GM12873 (cell line): ENCODE data around the gene HUS1B.

Experiments
- TF ChIP-seq, protein P1 (sequence below): IDR thresholded peaks from 2 replicates; pipeline ENCODE4 v1.5.1; 2012; ENCODE audit warnings: low read depth, mild to moderate bottlenecking, moderate library complexity, low read length, control low read depth; ENCODE audit not compliant: insufficient read depth; ENCODE audit errors: missing control alignments

The HUS1B gene

DNA sequence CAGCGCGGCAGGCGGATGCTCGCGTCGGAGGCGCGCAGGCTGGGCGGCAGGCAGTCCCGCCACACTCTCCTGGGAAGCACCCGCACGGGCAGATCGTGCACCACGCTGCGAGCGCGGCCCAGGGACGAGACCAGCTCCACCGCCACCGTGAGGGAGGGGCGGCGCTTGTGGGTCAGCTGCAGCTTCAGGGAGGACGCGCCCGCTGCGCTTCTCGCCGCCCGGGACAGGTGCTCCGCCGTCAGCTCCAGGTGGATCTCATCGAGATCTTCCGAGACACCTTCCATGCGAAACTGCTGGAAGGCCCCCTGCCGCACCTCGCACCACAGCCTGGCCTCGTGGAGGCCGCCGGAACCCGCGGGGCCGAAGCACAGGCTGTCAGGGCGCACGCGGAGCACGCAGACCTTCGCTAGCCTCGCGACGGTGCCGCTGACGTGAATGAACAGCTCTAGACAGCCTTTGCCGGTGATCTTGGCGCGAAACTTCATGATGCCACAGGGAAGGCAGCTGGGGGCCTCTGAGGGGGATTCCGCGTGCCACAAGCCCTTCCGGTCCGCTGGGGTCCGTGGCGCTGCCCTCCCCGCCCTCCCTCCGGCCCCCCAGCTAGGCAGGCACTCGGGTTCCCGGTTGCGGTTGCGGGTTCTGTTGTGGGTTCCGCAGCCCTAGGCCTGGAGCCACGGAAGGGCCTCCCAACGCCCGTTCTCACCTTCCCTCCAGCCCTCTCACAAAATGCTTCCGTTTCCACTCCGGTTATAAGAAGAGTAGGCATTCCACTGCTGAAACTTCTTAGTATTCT is at the start of gene HUS1B:
Gene HUS1B, minus strand, starts transcription at position 641 of the 793 bp plus-strand sequence. Its CDS starts 156 bp downstream, at position 485.
- TF ChIP-seq, protein P1, sequence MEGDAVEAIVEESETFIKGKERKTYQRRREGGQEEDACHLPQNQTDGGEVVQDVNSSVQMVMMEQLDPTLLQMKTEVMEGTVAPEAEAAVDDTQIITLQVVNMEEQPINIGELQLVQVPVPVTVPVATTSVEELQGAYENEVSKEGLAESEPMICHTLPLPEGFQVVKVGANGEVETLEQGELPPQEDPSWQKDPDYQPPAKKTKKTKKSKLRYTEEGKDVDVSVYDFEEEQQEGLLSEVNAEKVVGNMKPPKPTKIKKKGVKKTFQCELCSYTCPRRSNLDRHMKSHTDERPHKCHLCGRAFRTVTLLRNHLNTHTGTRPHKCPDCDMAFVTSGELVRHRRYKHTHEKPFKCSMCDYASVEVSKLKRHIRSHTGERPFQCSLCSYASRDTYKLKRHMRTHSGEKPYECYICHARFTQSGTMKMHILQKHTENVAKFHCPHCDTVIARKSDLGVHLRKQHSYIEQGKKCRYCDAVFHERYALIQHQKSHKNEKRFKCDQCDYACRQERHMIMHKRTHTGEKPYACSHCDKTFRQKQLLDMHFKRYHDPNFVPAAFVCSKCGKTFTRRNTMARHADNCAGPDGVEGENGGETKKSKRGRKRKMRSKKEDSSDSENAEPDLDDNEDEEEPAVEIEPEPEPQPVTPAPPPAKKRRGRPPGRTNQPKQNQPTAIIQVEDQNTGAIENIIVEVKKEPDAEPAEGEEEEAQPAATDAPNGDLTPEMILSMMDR: no peak

DNA sequence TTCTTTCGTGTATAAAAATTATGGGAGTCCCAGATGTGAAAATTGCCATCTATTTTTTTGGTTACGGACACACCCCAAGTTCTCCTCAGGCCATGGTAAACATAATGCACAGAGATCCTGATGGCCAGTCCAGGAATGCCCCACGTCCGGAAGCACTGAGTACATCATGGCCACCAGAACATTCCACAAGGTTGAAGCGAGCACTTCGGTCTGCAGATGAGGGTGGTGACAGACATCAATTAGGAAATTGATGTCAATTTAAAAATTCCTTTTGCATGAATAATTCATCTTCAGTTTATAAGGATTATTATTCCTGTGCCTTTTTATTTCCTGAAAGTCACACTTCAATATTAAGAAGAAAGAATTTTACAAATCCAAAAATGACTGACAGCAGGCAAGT is 49.2 kb upstream of the HUS1B start:
- TF ChIP-seq, protein P1: no peak

DNA sequence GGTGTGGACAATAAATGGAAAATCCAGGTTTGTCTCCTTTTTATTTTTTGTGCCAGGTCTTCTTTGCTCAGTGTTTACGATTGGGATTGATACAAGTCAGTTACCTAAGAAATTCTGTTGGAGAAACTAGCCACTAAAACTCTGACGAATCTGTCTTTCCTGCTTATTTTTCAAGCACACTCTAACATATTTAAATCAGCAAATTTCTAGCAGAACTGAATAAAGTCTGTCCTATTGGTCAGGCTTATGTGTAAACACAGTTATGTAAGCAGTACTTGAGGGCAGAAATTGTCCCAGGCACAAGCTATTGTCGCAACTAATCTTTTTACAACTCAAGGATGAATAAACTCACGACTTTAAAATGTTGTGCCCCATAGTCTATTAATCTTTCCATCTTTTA is 48.1 kb upstream of the HUS1B start:
- TF ChIP-seq, protein P1: no peak

DNA sequence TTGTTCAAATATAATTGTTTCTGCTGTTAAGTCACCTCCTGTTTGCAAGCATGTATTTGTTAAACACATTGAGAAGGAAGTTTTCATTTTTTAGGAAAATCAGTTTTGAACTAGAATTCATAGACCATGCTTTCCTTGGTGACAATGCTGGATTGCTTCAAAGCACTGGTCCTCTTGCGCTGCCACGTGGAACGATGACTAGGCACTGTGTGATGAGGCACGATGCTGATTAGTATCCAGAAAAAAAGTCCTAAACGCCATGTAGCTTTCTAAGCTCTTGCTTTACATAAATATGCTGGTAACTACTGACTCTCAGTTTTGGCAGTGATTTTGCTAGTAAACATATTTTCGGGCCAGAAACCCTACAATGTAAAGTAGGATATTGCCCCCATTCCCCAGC is 47.1 kb upstream of the HUS1B start:
- TF ChIP-seq, protein P1: no peak

DNA sequence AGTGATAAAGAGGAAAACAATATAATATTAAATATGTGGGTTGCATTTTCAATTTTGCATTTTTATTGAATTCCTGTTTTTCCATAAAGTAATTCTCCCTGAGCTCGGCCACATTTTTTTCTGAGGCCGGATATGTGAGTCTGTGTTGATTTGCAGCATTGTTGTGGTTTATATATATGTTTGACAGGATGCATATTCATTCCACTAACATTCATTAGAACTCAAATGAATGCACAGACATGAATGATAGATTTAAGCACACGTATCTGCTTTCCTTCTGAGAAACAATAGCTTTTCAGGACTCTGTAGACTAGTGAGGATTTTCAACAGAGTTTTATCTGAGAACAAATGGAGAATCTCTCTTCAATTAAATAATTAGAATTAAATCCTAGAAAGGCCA is 46.7 kb upstream of the HUS1B start:
- TF ChIP-seq, protein P1: no peak

DNA sequence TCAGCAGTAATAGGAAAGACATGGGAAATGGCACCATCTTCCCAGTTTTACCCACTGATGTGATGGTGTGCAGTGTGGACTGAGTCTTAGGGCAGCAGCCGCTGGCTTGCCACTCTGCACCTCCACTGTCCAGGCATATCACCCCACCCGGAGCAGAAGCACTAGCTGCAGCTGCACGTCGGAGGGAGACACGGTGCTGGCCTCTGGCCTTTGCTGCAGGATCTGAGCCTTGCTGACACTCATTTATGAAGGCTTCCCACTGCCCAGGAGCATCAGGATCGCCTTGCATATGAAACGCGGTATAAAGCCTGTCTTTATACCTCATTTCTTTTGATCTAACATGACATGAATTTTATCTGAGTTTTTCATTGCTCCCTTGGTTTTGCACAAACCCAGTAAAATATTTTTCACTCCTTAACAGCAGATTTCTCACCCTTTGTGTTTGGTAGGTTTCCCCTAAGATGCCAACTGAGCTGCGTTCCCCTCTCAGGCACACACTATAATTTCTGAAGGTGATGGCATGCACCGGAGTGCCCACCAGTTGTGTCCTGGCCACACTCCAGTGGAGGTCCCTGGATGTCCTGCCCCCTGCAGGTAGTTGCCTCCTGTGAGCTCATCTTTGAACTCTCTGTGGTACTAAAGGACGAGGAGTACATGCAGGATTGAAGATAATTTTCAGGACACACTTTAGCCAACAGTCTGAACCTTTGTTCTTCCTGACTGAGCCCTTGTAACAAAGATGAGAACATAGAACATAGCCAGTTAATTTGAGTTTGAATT is 45.0 kb upstream of the HUS1B start:
- TF ChIP-seq, protein P1: peak; percentile 18

DNA sequence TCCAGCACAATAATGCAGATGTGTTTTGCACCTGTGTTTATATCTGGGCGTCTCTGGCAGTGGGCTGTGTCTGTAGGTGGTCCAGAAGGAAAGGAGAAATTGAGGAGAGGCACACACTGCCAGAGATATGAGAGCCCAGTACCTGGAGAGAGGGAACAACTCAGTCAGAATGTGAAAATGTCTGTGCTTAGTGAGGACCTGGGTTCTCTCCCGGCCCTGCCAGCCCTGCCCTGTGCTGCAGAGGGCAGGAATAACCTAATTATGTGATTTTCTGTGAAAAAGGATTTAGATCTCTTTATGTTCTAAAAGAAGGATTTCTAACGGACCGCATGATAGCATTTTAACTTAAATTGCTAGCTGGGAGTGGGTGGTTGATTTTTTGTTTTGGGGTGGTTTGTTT is 44.3 kb upstream of the HUS1B start:
- TF ChIP-seq, protein P1: no peak
